OCI-LY3 (cell line): ENCODE data around the gene MUC2.

ENCODE experiments used
- H2AFZ ChIP-seq: fragments of 200-600, 300-600 bp; shearing (Covaris generic); 2 replicates; pipeline ENCODE4 v1.6.0; 2014; ENCODE audit warnings: antibody characterized with exemption, low read depth, low read length
- H3K27ac ChIP-seq: fragments of 200-600, 300-600 bp; sonication (generic); 2 replicates; pipeline ENCODE4 v1.5.1; 2014; ENCODE audit warnings: mild to moderate bottlenecking, low read length, moderate library complexity, mixed read lengths
- H3K27me3 ChIP-seq: fragments of 200-600, 300-600 bp; sonication (generic); 2 replicates; pipeline ENCODE4 v1.6.1; 2014; ENCODE audit warnings: low read depth, low read length, mixed read lengths
- H3K36me3 ChIP-seq: fragments of 200-600, 300-600 bp; sonication (generic); replicated peaks from 2 replicates; pipeline ENCODE3; 2014; ENCODE audit warnings: low read depth, low read length, mixed read lengths
- H3K4me1 ChIP-seq: fragments of 300-600, 200-600 bp; sonication (generic); 2 replicates; pipeline ENCODE4 v1.6.1; 2014; ENCODE audit warnings: low read length, mixed read lengths
- H3K4me2 ChIP-seq: fragments of 200-600, 300-600 bp; sonication (generic); 2 replicates; pipeline ENCODE4 v1.6.1; 2014; ENCODE audit warnings: low read length, mixed read lengths
- H3K4me3 ChIP-seq: fragments of 300-600, 200-600 bp; sonication (generic); 2 replicates; pipeline ENCODE4 v1.5.1; 2014; ENCODE audit warnings: antibody characterized with exemption, mild to moderate bottlenecking, low read length, moderate library complexity
- H3K79me2 ChIP-seq: fragments of 300-600, 200-600 bp; shearing (Covaris generic); 2 replicates; pipeline ENCODE4 v1.6.1; 2014; ENCODE audit warnings: mild to moderate bottlenecking, low read length, mixed read lengths
- H3K9ac ChIP-seq: fragments of 300-600, 200-600 bp; shearing (Covaris generic); 2 replicates; pipeline ENCODE4 v1.6.0; 2014; ENCODE audit warnings: mild to moderate bottlenecking, low read length, moderate library complexity
- H3K9me3 ChIP-seq: fragments of 200-600, 300-600 bp; shearing (Covaris generic); 2 replicates; pipeline ENCODE4 v1.6.1; 2014; ENCODE audit warnings: low read length, mixed read lengths; ENCODE audit not compliant: insufficient read depth
- H4K20me1 ChIP-seq: fragments of 200-600, 300-600 bp; sonication (generic); 2 replicates; pipeline ENCODE4 v1.6.1; 2016; ENCODE audit warnings: low read length, mixed read lengths; ENCODE audit not compliant: insufficient read depth
- CTCF ChIP-seq: fragments of 200-600, 300-600 bp; sonication (generic); IDR thresholded peaks from 2 replicates; pipeline ENCODE4 v1.5.1; 2014; ENCODE audit warnings: antibody characterized with exemption, low read length, low read depth
- EZH2phosphoT487 ChIP-seq: fragments of 200-600 bp; shearing (Covaris generic); IDR thresholded peaks from 2 replicates; pipeline ENCODE4 v1.6.1; 2018; ENCODE audit warnings: antibody characterized with exemption, mixed run types, low read depth

Gene MUC2

GRCh38 chr11:1042626-1043562, 31.8 kb upstream of the MUC2 start:
- H3K4me1 ChIP-seq = no peaks in the 10 kb centered on the region
- no peak for TF ChIP-seq EZH2phosphoT487
- TF ChIP-seq CTCF = no peak
- H3K79me2 ChIP-seq = no peaks in the 10 kb centered on the region
- H3K36me3 ChIP-seq = no peaks in the 10 kb centered on the region
- no peak overlapping the region for H3K4me3 ChIP-seq
- H3K27me3 ChIP-seq = no peaks in the 10 kb centered on the region
- no peaks in the 10 kb centered on the region for H4K20me1 ChIP-seq
- H3K9me3 ChIP-seq = peaks cover 4% of the 10 kb centered on the region; the same call in 1 of the 2 replicates
- no peak overlapping the region for H2AFZ ChIP-seq
- no peak overlapping the region for H3K27ac ChIP-seq
- no peak overlapping the region for H3K4me2 ChIP-seq
- H3K9ac ChIP-seq = no peak overlapping the region

GRCh38 chr11:1043563-1044096, 31.0 kb upstream of the MUC2 start:
- Histone ChIP-seq H4K20me1 (no peaks in the 10 kb centered on the region), H3K4me3 (no peak overlapping the region), H3K4me2 (no peak overlapping the region), H3K27ac (no peak overlapping the region), H2AFZ (no peak overlapping the region), H3K79me2 (no peaks in the 10 kb centered on the region), H3K36me3 (no peaks in the 10 kb centered on the region), H3K4me1 (no peaks in the 10 kb centered on the region), H3K9me3 (peaks cover 4% of the 10 kb centered on the region; the same call in 1 of the 2 replicates), H3K27me3 (no peaks in the 10 kb centered on the region), H3K9ac (no peak overlapping the region)
- no peak for TF ChIP-seq EZH2phosphoT487

GRCh38 chr11:1044160-1044559, 30.5 kb upstream of the MUC2 start:
- H3K27me3 ChIP-seq = no peaks in the 10 kb centered on the region
- peaks cover 4% of the 10 kb centered on the region; the same call in 1 of the 2 replicates for H3K9me3 ChIP-seq
- H3K4me2 ChIP-seq = no peak overlapping the region
- H3K79me2 ChIP-seq = no peaks in the 10 kb centered on the region
- no peak overlapping the region for H2AFZ ChIP-seq
- no peak overlapping the region for H3K4me3 ChIP-seq
- H3K4me1 ChIP-seq = no peaks in the 10 kb centered on the region
- TF ChIP-seq EZH2phosphoT487 = no peak
- TF ChIP-seq CTCF = no peak
- H3K27ac ChIP-seq = no peak overlapping the region
- H3K36me3 ChIP-seq = no peaks in the 10 kb centered on the region
- H3K9ac ChIP-seq = no peak overlapping the region
- H4K20me1 ChIP-seq = no peaks in the 10 kb centered on the region

GRCh38 chr11:1047595-1048156, 27.0 kb upstream of the MUC2 start:
- H4K20me1 ChIP-seq = no peaks in the 10 kb centered on the region
- no peak overlapping the region for H3K9ac ChIP-seq
- no peaks in the 10 kb centered on the region for H3K4me1 ChIP-seq
- TF ChIP-seq EZH2phosphoT487 = no peak
- H3K27ac ChIP-seq = no peak overlapping the region
- H3K79me2 ChIP-seq = no peaks in the 10 kb centered on the region
- H3K36me3 ChIP-seq = no peaks in the 10 kb centered on the region
- no peak overlapping the region for H2AFZ ChIP-seq
- no peak overlapping the region for H3K4me3 ChIP-seq
- no peak overlapping the region for H3K4me2 ChIP-seq
- H3K9me3 ChIP-seq = peaks cover 4% of the 10 kb centered on the region; the same call in 1 of the 2 replicates
- H3K27me3 ChIP-seq = no peaks in the 10 kb centered on the region
